ENCODE results near the gene RNF166. TPM values are rescaled to one million over a fixed set of nuclear protein-coding genes. Genes with fewer than 3 reads are reported as not detected.

RNF166 gene
- total and polyA plus RNA-seq, 2 donors from 2014 or later, result 16.3 to 31.4 TPM

GRCh38 chr16:88722784-88723506 is 16.7 kb upstream of the RNF166 start:
- intact Hi-C loops (cut with DNase I), result no loop called here
- no peak overlapping the region for H3K27ac ChIP-seq (ENCODE audit: low read depth in 2 of 2, low read length in 2 of 2)
- H3K27me3 ChIP-seq (ENCODE audit: control insufficient read depth, insufficient read depth, low read length), result no peaks in the 10 kb centered on the region
- H3K9ac ChIP-seq (ENCODE audit: low read length in 3 of 3), result no peak overlapping the region
- peaks cover 0 to 18% (median 7%) of the 10 kb centered on the region in 3 donors for H3K36me3 ChIP-seq (ENCODE audit: control insufficient read depth in 2 of 3, insufficient read depth in 3 of 3, low read length in 3 of 3)
- no peaks in the 10 kb centered on the region for H3K4me1 ChIP-seq (ENCODE audit: control insufficient read depth in 2 of 3, insufficient read depth in 2 of 3, low read depth in 1 of 3, low read length in 3 of 3)
- H3K4me3 ChIP-seq (ENCODE audit: low read length in 3 of 3), result no peak overlapping the region
- no peak for TF ChIP-seq CTCF (IDR thresholded peaks at IDR 0.05; ENCODE audit: borderline replicate concordance, extremely low read depth, insufficient read depth)
- H3K9me3 ChIP-seq (ENCODE audit: control insufficient read depth in 2 of 3, insufficient read depth in 1 of 3, low read length in 3 of 3), result no peaks in the 10 kb centered on the region
- no peak for FAIRE-seq
- DNase-seq, result no peak

- peaks cover 0 to 23% (median 9%) of the 10 kb centered on the region in 3 donors for H3K36me3 ChIP-seq (ENCODE audit: control insufficient read depth in 2 of 3, insufficient read depth in 3 of 3, low read length in 3 of 3)
- DNase-seq (no peak), FAIRE-seq (no peak)
- no peak overlapping the region for H3K27ac ChIP-seq (ENCODE audit: low read depth in 2 of 2, low read length in 2 of 2)
- intact Hi-C loops (cut with DNase I), result no loop called here
- H3K4me1 ChIP-seq (ENCODE audit: control insufficient read depth in 2 of 3, insufficient read depth in 2 of 3, low read depth in 1 of 3, low read length in 3 of 3), result no peaks in the 10 kb centered on the region
- H3K27me3 ChIP-seq (ENCODE audit: control insufficient read depth, insufficient read depth, low read length), result no peaks in the 10 kb centered on the region
- no peaks in the 10 kb centered on the region for H3K9me3 ChIP-seq (ENCODE audit: control insufficient read depth in 2 of 3, insufficient read depth in 1 of 3, low read length in 3 of 3)
- H3K9ac ChIP-seq (ENCODE audit: low read length in 3 of 3), result no peak overlapping the region
- no peak for TF ChIP-seq CTCF (IDR thresholded peaks at IDR 0.05; ENCODE audit: borderline replicate concordance, extremely low read depth, insufficient read depth)
- H3K4me3 ChIP-seq (ENCODE audit: low read length in 3 of 3), result no peak overlapping the region
These were observed 15.9 kb upstream of the RNF166 start for GRCh38 chr16:88721815-88722755.

GRCh38 chr16:88721236-88721635 is 15.0 kb upstream of the RNF166 start:
- H3K4me1 ChIP-seq (ENCODE audit: control insufficient read depth in 2 of 3, insufficient read depth in 2 of 3, low read depth in 1 of 3, low read length in 3 of 3), result no peaks in the 10 kb centered on the region
- no peaks in the 10 kb centered on the region for H3K27me3 ChIP-seq (ENCODE audit: control insufficient read depth, insufficient read depth, low read length)
- H3K27ac ChIP-seq (ENCODE audit: low read depth in 2 of 2, low read length in 2 of 2), result no peak overlapping the region
- H3K36me3 ChIP-seq (ENCODE audit: control insufficient read depth in 2 of 3, insufficient read depth in 3 of 3, low read length in 3 of 3), result peaks cover 0 to 29% (median 12%) of the 10 kb centered on the region in 3 donors
- no peak overlapping the region for H3K4me3 ChIP-seq (ENCODE audit: low read length in 3 of 3)
- no peaks in the 10 kb centered on the region for H3K9me3 ChIP-seq (ENCODE audit: control insufficient read depth in 2 of 3, insufficient read depth in 1 of 3, low read length in 3 of 3)
- intact Hi-C loops (cut with DNase I), result no loop called here
- DNase-seq, result no peak
- H3K9ac ChIP-seq (ENCODE audit: low read length in 3 of 3), result no peak overlapping the region
- no peak for FAIRE-seq
- no peak for TF ChIP-seq CTCF (IDR thresholded peaks at IDR 0.05; ENCODE audit: borderline replicate concordance, extremely low read depth, insufficient read depth)
